ENCODE data around the gene LSM7. TPM values are rescaled to one million over a fixed set of nuclear protein-coding genes. Genes with fewer than 3 reads are reported as not detected.
"Not testable (repeated sequence)": the region's sequence is repeated elsewhere in the genome, so short reads cannot be mapped to it uniquely, and the experiment has no call there.

LSM7 gene
- total RNA-seq, 1 experiment from 2014 or later, result 93.0 TPM

- Mint-ChIP-seq H3K9me3 (ENCODE audit: low read depth, unreplicated experiment) (no peaks in the 10 kb centered on the region), H3K4me3 (ENCODE audit: low read depth, unreplicated experiment) (no peak overlapping the region), H3K27ac (ENCODE audit: unreplicated experiment) (no peak overlapping the region), H3K27me3 (ENCODE audit: unreplicated experiment) (peaks cover 27% of the 10 kb centered on the region), H3K4me1 (ENCODE audit: low read depth, unreplicated experiment) (no peaks in the 10 kb centered on the region), H3K36me3 (ENCODE audit: insufficient read depth, unreplicated experiment) (peaks cover 10% of the 10 kb centered on the region)
- CTCF ChIA-PET, result no interaction called here
- BruUV-seq (replicated peaks), result no TSS peak
- TF ChIP-seq, protein P1, sequence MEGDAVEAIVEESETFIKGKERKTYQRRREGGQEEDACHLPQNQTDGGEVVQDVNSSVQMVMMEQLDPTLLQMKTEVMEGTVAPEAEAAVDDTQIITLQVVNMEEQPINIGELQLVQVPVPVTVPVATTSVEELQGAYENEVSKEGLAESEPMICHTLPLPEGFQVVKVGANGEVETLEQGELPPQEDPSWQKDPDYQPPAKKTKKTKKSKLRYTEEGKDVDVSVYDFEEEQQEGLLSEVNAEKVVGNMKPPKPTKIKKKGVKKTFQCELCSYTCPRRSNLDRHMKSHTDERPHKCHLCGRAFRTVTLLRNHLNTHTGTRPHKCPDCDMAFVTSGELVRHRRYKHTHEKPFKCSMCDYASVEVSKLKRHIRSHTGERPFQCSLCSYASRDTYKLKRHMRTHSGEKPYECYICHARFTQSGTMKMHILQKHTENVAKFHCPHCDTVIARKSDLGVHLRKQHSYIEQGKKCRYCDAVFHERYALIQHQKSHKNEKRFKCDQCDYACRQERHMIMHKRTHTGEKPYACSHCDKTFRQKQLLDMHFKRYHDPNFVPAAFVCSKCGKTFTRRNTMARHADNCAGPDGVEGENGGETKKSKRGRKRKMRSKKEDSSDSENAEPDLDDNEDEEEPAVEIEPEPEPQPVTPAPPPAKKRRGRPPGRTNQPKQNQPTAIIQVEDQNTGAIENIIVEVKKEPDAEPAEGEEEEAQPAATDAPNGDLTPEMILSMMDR (IDR thresholded peaks at IDR 0.05; ENCODE audit: unreplicated experiment), result no peak
- no peak for DNase-seq
- intact Hi-C loops (cut with micrococcal nuclease; ENCODE audit: unreplicated experiment), result no loop called here
Measured at GRCh38 chr19:2286402-2287140, 41.8 kb downstream of the LSM7 start.

DNA sequence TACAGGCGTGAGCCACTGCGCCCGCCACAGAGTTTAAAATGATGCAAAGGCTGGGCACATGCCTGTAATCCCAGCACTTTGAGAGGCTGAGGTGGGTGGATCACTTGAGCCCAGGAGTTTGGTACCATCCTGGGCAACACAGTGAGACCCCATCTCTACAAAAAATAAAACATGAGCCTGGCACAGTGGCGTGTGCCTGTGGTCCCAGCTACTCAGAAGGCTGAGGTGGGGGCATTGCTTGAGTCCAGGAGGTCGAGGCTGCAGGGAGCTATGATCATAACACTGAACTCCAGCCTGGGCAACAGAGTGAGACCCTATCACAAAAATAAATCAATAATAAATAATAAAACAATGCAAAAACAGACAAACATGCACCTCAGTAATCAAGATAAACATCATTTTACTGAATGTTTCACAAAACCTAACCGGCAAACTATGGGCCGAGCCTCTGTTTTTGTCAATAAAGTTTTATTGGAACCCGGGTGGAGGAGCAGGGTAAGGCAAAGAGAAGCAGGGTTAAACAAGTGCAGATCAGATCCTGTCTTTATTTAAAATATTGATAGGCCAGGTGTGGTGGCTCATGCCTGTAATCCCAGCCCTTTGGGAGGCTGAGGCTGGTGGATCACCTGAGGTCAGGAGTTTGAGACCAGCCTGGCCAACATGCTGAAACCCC is 44.4 kb downstream of the LSM7 start:
- Mint-ChIP-seq H3K9me3 (ENCODE audit: low read depth, unreplicated experiment) (no peaks in the 10 kb centered on the region), H3K27ac (ENCODE audit: unreplicated experiment) (no peak overlapping the region), H3K36me3 (ENCODE audit: insufficient read depth, unreplicated experiment) (peaks cover 5% of the 10 kb centered on the region), H3K4me1 (ENCODE audit: low read depth, unreplicated experiment) (no peaks in the 10 kb centered on the region), H3K27me3 (ENCODE audit: unreplicated experiment) (peaks cover 14% of the 10 kb centered on the region), H3K4me3 (ENCODE audit: low read depth, unreplicated experiment) (no peak overlapping the region)
- intact Hi-C loops (cut with micrococcal nuclease; ENCODE audit: unreplicated experiment), result no loop called here
- TF ChIP-seq, protein P1 (IDR thresholded peaks at IDR 0.05; ENCODE audit: unreplicated experiment), result no peak
- BruUV-seq (replicated peaks), result no TSS peak
- CTCF ChIA-PET, result no interaction called here
- no peak for DNase-seq

DNA sequence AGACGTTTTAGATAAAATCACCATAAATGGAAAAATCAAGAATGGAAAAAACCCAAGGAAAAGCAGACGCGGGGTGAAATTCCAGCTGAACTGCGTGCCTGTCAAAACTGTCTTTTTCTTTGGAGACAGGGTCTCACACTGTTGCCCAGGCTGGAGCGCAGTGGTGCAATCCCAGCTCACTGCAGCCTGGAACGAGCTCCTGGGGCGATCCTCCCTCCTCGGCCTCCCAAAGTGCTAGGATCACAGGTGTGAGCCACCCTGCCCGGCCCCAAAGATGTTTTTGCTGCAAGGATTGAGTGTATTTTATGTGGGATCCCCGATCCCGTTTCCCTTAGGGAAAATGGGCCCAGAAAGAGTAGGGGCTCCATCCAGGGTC is 45.5 kb downstream of the LSM7 start:
- Mint-ChIP-seq H3K4me3 (ENCODE audit: low read depth, unreplicated experiment) (no peak overlapping the region), H3K27ac (ENCODE audit: unreplicated experiment) (no peak overlapping the region)
- CTCF ChIA-PET, result no interaction called here

DNA sequence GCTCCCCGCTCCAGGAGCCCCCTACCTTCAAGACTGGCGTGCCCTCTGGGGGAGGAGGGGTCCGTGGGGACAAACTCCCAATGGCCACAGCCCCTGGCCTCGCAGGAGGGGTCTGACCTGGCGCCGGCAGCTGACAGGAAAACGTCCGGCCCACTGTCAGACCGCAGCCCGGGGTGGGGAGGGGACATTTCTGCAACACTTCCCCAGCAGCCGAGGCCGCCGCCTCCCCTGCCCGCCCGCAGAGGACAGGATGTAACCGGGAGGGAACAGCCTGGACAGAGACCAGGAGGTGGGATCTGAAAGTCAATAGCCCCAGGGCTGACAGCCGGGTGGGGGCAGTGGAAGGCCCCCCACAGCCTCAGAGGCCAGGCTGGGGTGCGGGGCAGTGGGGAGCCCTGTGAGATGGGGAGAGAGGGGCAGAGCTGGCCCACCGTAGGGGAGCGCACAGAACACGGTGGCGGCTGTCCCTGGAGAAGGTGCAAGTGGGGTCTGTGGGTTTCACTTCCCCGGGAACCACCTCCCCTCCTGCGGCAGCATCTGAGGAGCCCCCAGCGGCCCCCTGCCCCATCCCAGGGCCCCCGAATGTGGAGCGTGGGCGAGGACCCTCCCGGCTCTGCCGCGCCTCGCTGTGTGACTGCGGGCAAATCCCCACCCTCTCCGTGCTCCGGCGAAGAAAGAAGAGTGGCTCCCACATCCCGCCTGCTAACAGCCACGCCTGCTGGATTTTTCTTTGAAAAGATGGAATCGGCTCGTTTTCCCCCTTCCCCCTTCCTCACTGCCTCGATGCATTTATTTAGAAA is 46.1 kb downstream of the LSM7 start, which contains the start of gene PEAK3:
PEAK3 (minus strand) TSS at position 114 of the 800 bp plus-strand sequence. CDS start 1,244 bp downstream, outside the sequence.
- TF ChIP-seq, protein P1 (IDR thresholded peaks at IDR 0.05; ENCODE audit: unreplicated experiment), result no peak
- intact Hi-C loops (cut with micrococcal nuclease; ENCODE audit: unreplicated experiment), result no loop called here
- Mint-ChIP-seq H3K27ac (ENCODE audit: unreplicated experiment) (no peak within 1 kb of the TSS), H3K27me3 (ENCODE audit: unreplicated experiment) (no peaks in the 10 kb centered on the region), H3K36me3 (ENCODE audit: insufficient read depth, unreplicated experiment) (peaks cover 14% of the 10 kb centered on the region), H3K4me1 (ENCODE audit: low read depth, unreplicated experiment) (no peaks in the 10 kb centered on the region), H3K4me3 (ENCODE audit: low read depth, unreplicated experiment) (no peak within 1 kb of the TSS), H3K9me3 (ENCODE audit: low read depth, unreplicated experiment) (no peaks in the 10 kb centered on the region)
- no peak for DNase-seq
- no TSS peak for BruUV-seq (replicated peaks)
- CTCF ChIA-PET, result no interaction called here

More for the DNA sequence above, 45.5 kb downstream of the LSM7 start:
- Mint-ChIP-seq H3K4me1 (ENCODE audit: low read depth, unreplicated experiment) (no peaks in the 10 kb centered on the region), H3K27me3 (ENCODE audit: unreplicated experiment) (peaks cover 3% of the 10 kb centered on the region), H3K9me3 (ENCODE audit: low read depth, unreplicated experiment) (no peaks in the 10 kb centered on the region), H3K36me3 (ENCODE audit: insufficient read depth, unreplicated experiment) (peaks cover 8% of the 10 kb centered on the region)
- intact Hi-C loops (cut with micrococcal nuclease; ENCODE audit: unreplicated experiment), result no loop called here
- DNase-seq, result no peak
- BruUV-seq (replicated peaks), result no TSS peak
- TF ChIP-seq, protein P1 (IDR thresholded peaks at IDR 0.05; ENCODE audit: unreplicated experiment), result no peak

- H3K27me3 Mint-ChIP-seq (ENCODE audit: unreplicated experiment); BruUV-seq (replicated peaks); CTCF ChIA-PET; intact Hi-C loops (cut with micrococcal nuclease; ENCODE audit: unreplicated experiment); H3K9me3 Mint-ChIP-seq (ENCODE audit: low read depth, unreplicated experiment); H3K27ac Mint-ChIP-seq (ENCODE audit: unreplicated experiment); H3K4me1 Mint-ChIP-seq (ENCODE audit: low read depth, unreplicated experiment); H3K4me3 Mint-ChIP-seq (ENCODE audit: low read depth, unreplicated experiment); DNase-seq: not testable (repeated sequence)
- peaks cover 17% of the 10 kb centered on the region for H3K36me3 Mint-ChIP-seq (ENCODE audit: insufficient read depth, unreplicated experiment)
Measured at GRCh38 chr19:2281265-2282061, 46.9 kb downstream of the LSM7 start.
